DMS53 treated with DMSO at 0.1 percent for 48 hours (cell line): ENCODE data around the gene RELB.

Source experiments
- DNase-seq: peaks from one replicate; lab custom pipeline; 2025; ENCODE audit not compliant: unreplicated experiment; lab: John Stamatoyannopoulos, UW

The RELB gene

GRCh38 chr19:45079063-45079910 is 78.0 kb downstream of the RELB start, which contains the start of gene GEMIN7:
Gene GEMIN7, plus strand, starts transcription at chr19:45079260. Its CDS starts 10,855 bp downstream, at chr19:45090115.
- DNase-seq, result peak; percentile 33

- DNase-seq, result no peak
These were observed 78.7 kb downstream of the RELB start for GRCh38 chr19:45079911-45080370.

GRCh38 chr19:45082170-45082569 is 80.9 kb downstream of the RELB start:
- no peak for DNase-seq

GRCh38 chr19:45086480-45086879 is 85.2 kb downstream of the RELB start:
- DNase-seq, result no peak

GRCh38 chr19:45087531-45087930 is 86.3 kb downstream of the RELB start:
- DNase-seq, result no peak
